HepG2 (cell line): ENCODE results near the gene POGLUT3. TPM values are rescaled to one million over a fixed set of nuclear protein-coding genes. Genes with fewer than 3 reads are reported as not detected.

Experiments
- AHR ChIP-seq: IDR thresholded peaks from 2 replicates; pipeline ENCODE4 v1.6.1; 2018; ENCODE audit warnings: missing genetic modification reagents, missing compliant biosample characterization
- ATAD3A ChIP-seq: sonication (generic); formaldehyde crosslinking; IDR thresholded peaks from 2 replicates; pipeline ENCODE4 v1.4.0; 2020; ENCODE audit warnings: missing genetic modification reagents
- CEBPB ChIP-seq: IDR thresholded peaks from 2 replicates; pipeline ENCODE4 v1.6.1; 2011; ENCODE audit warnings: low read depth, low read length, improper control_type of control experiment, borderline replicate concordance
- GZF1 ChIP-seq: sonication (generic); formaldehyde crosslinking; IDR thresholded peaks from 2 replicates; pipeline ENCODE4 v1.5.1; 2020; ENCODE audit warnings: mild to moderate bottlenecking, missing genetic modification reagents
- HNRNPK ChIP-seq: fragments of 200-400 bp; formaldehyde crosslinking; IDR thresholded peaks from 2 replicates; pipeline ENCODE4 v1.6.1; 2018; ENCODE audit warnings: low read length, low read depth, moderate library complexity, mild to moderate bottlenecking; ENCODE audit not compliant: poor library complexity, severe bottlenecking
- MLLT10 ChIP-seq: sonication (generic); formaldehyde crosslinking; IDR thresholded peaks from 2 replicates; pipeline ENCODE4 v1.4.0; 2020; ENCODE audit warnings: missing genetic modification reagents
- NFIC ChIP-seq: IDR thresholded peaks from 2 replicates; pipeline ENCODE4 v1.6.1; 2012; ENCODE audit warnings: mild to moderate bottlenecking, low read length, inconsistent platforms
- RXRB ChIP-seq: IDR thresholded peaks from 2 replicates; pipeline ENCODE4 v1.6.1; 2016; ENCODE audit warnings: borderline replicate concordance, missing genetic modification reagents, missing compliant biosample characterization
- SRSF9 ChIP-seq: fragments of 200-400 bp; formaldehyde crosslinking; IDR thresholded peaks from 2 replicates; pipeline ENCODE4 v1.6.1; 2018; ENCODE audit warnings: borderline replicate concordance, mild to moderate bottlenecking, low read depth, low read length; ENCODE audit not compliant: insufficient read depth, poor library complexity, severe bottlenecking
- SSRP1 ChIP-seq: IDR thresholded peaks from 2 replicates; pipeline ENCODE4 v1.6.1; 2016; ENCODE audit warnings: control low read depth
- TEAD2 ChIP-seq: sonication (generic); formaldehyde crosslinking; IDR thresholded peaks from 2 replicates; pipeline ENCODE4 v1.9.0; 2021; ENCODE audit warnings: missing genetic modification reagents
- ZBTB21 ChIP-seq: sonication (generic); formaldehyde crosslinking; IDR thresholded peaks from 2 replicates; pipeline ENCODE4 v1.4.0; 2020; ENCODE audit warnings: missing genetic modification reagents
- ZFP36L2 ChIP-seq: sonication (generic); formaldehyde crosslinking; IDR thresholded peaks from 2 replicates; pipeline ENCODE4 v1.4.0; 2020; ENCODE audit warnings: missing genetic modification reagents
- ZNF432 ChIP-seq: sonication (generic); formaldehyde crosslinking; IDR thresholded peaks from 2 replicates; pipeline ENCODE4 v1.5.0; 2020; ENCODE audit warnings: missing genetic modification reagents, mild to moderate bottlenecking, borderline replicate concordance
- ZNF678 ChIP-seq: sonication (generic); formaldehyde crosslinking; IDR thresholded peaks from 2 replicates; pipeline ENCODE4 v1.4.0; 2020; ENCODE audit warnings: mild to moderate bottlenecking, missing genetic modification reagents
- polyA plus RNA-seq, 8 experiments: library from polyadenylated mRNA; depleted of rRNA in 3 of 8; stranded (reverse) in 7 of 8; unstranded in 1 of 8; fragments of >200 nt; fragmentation: Illumina TruSeq in 4 of 8; extraction: Trizol in 4 of 8; gene quantifications; 2 replicates each; pipeline versions ENCODE4 v1.2.1 to v1.2.3, GENCODE V29; 2011 to 2016; ENCODE audit warnings: low read depth in 4 of 8, missing spikeins in 1 of 8, mixed read lengths in 1 of 8; ENCODE audit not compliant: insufficient read depth in 1 of 8
- total RNA-seq, 5 experiments: library from RNA; depleted of rRNA; stranded (reverse); fragments of >200 nt; fragmentation: Illumina TruSeq; extraction: Trizol; gene quantifications; 2 replicates each; pipeline ENCODE4 v1.2.3, GENCODE V29; 2016; ENCODE audit warnings: low read depth in 1 of 5
- TF ChIP-seq, protein P1 (sequence below): sonication (generic); formaldehyde crosslinking; IDR thresholded peaks from 2 replicates; pipeline ENCODE4 v1.4.0; 2020; ENCODE audit warnings: low read depth, mild to moderate bottlenecking, missing genetic modification reagents
- TF ChIP-seq, protein P2 (sequence below): sonication (generic); formaldehyde crosslinking; IDR thresholded peaks from 2 replicates; pipeline ENCODE4 v1.5.1; 2020; ENCODE audit warnings: mild to moderate bottlenecking, missing genetic modification reagents, borderline replicate concordance
- TF ChIP-seq, protein P3 (sequence below): sonication (generic); formaldehyde crosslinking; IDR thresholded peaks from 2 replicates; pipeline ENCODE4 v1.5.0; 2020; ENCODE audit warnings: mild to moderate bottlenecking, missing genetic modification reagents
- TF ChIP-seq, protein P4 (sequence below): sonication (generic); formaldehyde crosslinking; IDR thresholded peaks from 2 replicates; pipeline ENCODE4 v1.4.0; 2020; ENCODE audit warnings: missing genetic modification reagents

The POGLUT3 gene
- total and polyA plus RNA-seq, 2 of the 13 experiments (the other 11 are each of a cell fraction or from before 2014, with no cell fraction given), result 14.3 to 22.0 TPM

DNA sequence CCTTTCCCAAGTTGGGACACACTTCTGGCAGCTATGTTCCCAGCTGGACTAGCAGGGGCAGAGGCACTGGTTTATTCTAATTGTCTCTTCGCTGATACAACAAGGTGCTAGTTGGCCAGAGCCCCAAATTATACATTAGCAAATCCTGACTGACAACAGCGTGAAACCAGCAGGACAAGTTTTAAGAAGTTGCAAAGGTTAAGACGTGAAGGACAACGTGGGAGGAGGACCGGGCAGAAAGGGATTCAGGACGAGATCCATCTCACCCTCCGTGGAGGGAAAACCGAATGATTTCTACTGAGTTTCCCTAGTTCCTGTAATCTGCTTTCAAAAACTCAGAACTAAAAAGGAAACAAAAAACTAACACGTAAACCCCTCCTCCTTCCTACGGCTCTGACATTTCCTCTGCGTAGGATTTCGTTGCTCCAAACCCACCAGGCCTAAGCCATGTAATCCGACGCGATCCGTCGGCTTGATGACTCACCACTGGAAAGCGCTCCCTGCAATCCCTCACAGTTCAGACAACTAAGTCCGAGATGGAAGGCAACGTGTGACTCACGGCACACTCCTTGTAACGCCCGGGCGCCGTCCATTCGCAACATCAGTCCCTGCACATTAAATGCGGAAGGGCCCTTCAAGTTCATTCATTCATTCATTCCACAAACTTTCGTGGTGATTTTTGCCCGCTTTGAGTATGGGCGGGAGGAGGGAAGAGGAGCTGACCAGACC is 703 bp downstream of the POGLUT3 start (continued):
- TF ChIP-seq, protein P1, sequence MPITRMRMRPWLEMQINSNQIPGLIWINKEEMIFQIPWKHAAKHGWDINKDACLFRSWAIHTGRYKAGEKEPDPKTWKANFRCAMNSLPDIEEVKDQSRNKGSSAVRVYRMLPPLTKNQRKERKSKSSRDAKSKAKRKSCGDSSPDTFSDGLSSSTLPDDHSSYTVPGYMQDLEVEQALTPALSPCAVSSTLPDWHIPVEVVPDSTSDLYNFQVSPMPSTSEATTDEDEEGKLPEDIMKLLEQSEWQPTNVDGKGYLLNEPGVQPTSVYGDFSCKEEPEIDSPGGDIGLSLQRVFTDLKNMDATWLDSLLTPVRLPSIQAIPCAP (CRISPR knock-in tag), result 0 out of 2 replicates have a peak, but pooled peaks have one; percentile 8
- no peak for TF ChIP-seq RXRB (CRISPR knock-in tag)
- TF ChIP-seq ZFP36L2 (CRISPR knock-in tag), result no peak
- no peak for TF ChIP-seq SRSF9
- TF ChIP-seq, protein P2, sequence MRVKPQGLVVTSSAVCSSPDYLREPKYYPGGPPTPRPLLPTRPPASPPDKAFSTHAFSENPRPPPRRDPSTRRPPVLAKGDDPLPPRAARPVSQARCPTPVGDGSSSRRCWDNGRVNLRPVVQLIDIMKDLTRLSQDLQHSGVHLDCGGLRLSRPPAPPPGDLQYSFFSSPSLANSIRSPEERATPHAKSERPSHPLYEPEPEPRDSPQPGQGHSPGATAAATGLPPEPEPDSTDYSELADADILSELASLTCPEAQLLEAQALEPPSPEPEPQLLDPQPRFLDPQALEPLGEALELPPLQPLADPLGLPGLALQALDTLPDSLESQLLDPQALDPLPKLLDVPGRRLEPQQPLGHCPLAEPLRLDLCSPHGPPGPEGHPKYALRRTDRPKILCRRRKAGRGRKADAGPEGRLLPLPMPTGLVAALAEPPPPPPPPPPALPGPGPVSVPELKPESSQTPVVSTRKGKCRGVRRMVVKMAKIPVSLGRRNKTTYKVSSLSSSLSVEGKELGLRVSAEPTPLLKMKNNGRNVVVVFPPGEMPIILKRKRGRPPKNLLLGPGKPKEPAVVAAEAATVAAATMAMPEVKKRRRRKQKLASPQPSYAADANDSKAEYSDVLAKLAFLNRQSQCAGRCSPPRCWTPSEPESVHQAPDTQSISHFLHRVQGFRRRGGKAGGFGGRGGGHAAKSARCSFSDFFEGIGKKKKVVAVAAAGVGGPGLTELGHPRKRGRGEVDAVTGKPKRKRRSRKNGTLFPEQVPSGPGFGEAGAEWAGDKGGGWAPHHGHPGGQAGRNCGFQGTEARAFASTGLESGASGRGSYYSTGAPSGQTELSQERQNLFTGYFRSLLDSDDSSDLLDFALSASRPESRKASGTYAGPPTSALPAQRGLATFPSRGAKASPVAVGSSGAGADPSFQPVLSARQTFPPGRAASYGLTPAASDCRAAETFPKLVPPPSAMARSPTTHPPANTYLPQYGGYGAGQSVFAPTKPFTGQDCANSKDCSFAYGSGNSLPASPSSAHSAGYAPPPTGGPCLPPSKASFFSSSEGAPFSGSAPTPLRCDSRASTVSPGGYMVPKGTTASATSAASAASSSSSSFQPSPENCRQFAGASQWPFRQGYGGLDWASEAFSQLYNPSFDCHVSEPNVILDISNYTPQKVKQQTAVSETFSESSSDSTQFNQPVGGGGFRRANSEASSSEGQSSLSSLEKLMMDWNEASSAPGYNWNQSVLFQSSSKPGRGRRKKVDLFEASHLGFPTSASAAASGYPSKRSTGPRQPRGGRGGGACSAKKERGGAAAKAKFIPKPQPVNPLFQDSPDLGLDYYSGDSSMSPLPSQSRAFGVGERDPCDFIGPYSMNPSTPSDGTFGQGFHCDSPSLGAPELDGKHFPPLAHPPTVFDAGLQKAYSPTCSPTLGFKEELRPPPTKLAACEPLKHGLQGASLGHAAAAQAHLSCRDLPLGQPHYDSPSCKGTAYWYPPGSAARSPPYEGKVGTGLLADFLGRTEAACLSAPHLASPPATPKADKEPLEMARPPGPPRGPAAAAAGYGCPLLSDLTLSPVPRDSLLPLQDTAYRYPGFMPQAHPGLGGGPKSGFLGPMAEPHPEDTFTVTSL (CRISPR knock-in tag), result no peak
- TF ChIP-seq, protein P3, sequence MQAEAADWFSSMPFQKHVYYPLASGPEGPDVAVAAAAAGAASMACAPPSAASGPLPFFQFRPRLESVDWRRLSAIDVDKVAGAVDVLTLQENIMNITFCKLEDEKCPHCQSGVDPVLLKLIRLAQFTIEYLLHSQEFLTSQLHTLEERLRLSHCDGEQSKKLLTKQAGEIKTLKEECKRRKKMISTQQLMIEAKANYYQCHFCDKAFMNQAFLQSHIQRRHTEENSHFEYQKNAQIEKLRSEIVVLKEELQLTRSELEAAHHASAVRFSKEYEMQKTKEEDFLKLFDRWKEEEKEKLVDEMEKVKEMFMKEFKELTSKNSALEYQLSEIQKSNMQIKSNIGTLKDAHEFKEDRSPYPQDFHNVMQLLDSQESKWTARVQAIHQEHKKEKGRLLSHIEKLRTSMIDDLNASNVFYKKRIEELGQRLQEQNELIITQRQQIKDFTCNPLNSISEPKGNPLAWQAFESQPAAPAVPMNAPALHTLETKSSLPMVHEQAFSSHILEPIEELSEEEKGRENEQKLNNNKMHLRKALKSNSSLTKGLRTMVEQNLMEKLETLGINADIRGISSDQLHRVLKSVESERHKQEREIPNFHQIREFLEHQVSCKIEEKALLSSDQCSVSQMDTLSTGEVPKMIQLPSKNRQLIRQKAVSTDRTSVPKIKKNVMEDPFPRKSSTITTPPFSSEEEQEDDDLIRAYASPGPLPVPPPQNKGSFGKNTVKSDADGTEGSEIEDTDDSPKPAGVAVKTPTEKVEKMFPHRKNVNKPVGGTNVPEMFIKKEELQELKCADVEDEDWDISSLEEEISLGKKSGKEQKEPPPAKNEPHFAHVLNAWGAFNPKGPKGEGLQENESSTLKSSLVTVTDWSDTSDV, result no peak
- peak; percentile 2; the same call in 1 of the 2 replicates for TF ChIP-seq CEBPB
- peak; percentile 77 for TF ChIP-seq ZBTB21
- TF ChIP-seq ATAD3A (CRISPR knock-in tag), result no peak
- no peak for TF ChIP-seq AHR
- TF ChIP-seq HNRNPK, result no peak
- no peak for TF ChIP-seq ZNF432
- no peak for TF ChIP-seq ZNF678 (CRISPR knock-in tag)
- TF ChIP-seq TEAD2 (CRISPR knock-in tag), result no peak
- no peak for TF ChIP-seq MLLT10
- TF ChIP-seq, protein P4, sequence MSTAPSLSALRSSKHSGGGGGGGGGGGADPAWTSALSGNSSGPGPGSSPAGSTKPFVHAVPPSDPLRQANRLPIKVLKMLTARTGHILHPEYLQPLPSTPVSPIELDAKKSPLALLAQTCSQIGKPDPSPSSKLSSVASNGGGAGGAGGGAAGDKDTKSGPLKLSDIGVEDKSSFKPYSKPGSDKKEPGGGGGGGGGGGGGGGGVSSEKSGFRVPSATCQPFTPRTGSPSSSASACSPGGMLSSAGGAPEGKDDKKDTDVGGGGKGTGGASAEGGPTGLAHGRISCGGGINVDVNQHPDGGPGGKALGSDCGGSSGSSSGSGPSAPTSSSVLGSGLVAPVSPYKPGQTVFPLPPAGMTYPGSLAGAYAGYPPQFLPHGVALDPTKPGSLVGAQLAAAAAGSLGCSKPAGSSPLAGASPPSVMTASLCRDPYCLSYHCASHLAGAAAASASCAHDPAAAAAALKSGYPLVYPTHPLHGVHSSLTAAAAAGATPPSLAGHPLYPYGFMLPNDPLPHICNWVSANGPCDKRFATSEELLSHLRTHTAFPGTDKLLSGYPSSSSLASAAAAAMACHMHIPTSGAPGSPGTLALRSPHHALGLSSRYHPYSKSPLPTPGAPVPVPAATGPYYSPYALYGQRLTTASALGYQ, result 0 out of 2 replicates have a peak, but pooled peaks have one; percentile 36
- TF ChIP-seq SSRP1 (CRISPR knock-in tag), result no peak
- TF ChIP-seq NFIC, result no peak
- no peak for TF ChIP-seq GZF1 (CRISPR knock-in tag)
